GM19351 (cell line): Measurements from ENCODE around the gene XPC.

Experiments
- ATAC-seq: cut with Tn5 transposase; IDR thresholded peaks from one replicate; pipeline ENCODE4 v1.9.1; 2021; ENCODE audit warnings: mild to moderate bottlenecking, moderate library complexity; ENCODE audit not compliant: unreplicated experiment

Gene XPC

GRCh38 chr3:14137004-14137403 lies 41.4 kb downstream of the XPC start:
- no peak for ATAC-seq

- ATAC-seq = no peak
Observed at GRCh38 chr3:14135581-14135980, 42.8 kb downstream of the XPC start.

GRCh38 chr3:14134291-14134690 lies 44.1 kb downstream of the XPC start:
- ATAC-seq = no peak

- ATAC-seq = no peak
Observed at GRCh38 chr3:14133876-14134275, 44.5 kb downstream of the XPC start.

- no peak for ATAC-seq
Observed at GRCh38 chr3:14133188-14133800, 45.1 kb downstream of the XPC start.

GRCh38 chr3:14132689-14133088 lies 45.7 kb downstream of the XPC start:
- no peak for ATAC-seq

GRCh38 chr3:14132120-14132519 lies 46.3 kb downstream of the XPC start:
- ATAC-seq = no peak

GRCh38 chr3:14131134-14131533 lies 47.3 kb downstream of the XPC start:
- ATAC-seq = no peak

- ATAC-seq = no peak
Observed at GRCh38 chr3:14130707-14131106, 47.7 kb downstream of the XPC start.

GRCh38 chr3:14130230-14130629 lies 48.2 kb downstream of the XPC start:
- ATAC-seq = no peak

- ATAC-seq = no peak
Observed at GRCh38 chr3:14129296-14129695, 49.1 kb downstream of the XPC start.

- no peak for ATAC-seq
Observed at GRCh38 chr3:14128724-14129123, 49.7 kb downstream of the XPC start.

GRCh38 chr3:14127516-14128161 lies 50.8 kb downstream of the XPC start:
- ATAC-seq = no peak

- ATAC-seq = no peak
Observed at GRCh38 chr3:14126887-14127505, 51.4 kb downstream of the XPC start.

- ATAC-seq = no peak
Observed at GRCh38 chr3:14126017-14126886, 52.1 kb downstream of the XPC start.

- ATAC-seq = peak; percentile 25
Observed at GRCh38 chr3:14125193-14126016, 53.0 kb downstream of the XPC start.

GRCh38 chr3:14124615-14125192 lies 53.7 kb downstream of the XPC start, which contains the start of the genes CHCHD4 and TMEM43:
TSS of gene CHCHD4 (minus strand) at chr3:14124870. CDS start at chr3:14124676, 194 bp downstream.
TSS of gene TMEM43 (plus strand) at chr3:14125052. CDS start at chr3:14125194, 142 bp downstream.
- ATAC-seq = peak; percentile 85

- peak; percentile 39 for ATAC-seq
Observed at GRCh38 chr3:14124223-14124614, 54.2 kb downstream of the XPC start.

GRCh38 chr3:14123308-14124222 lies 54.8 kb downstream of the XPC start:
- no peak for ATAC-seq
